ENCODE measurements around the gene ABCA1.

Gene ABCA1

GRCh38 chr9:104765138-104765537, 162.8 kb downstream of the ABCA1 start:
- DNase-seq (ENCODE audit: low read depth) = no peak

GRCh38 chr9:104758974-104759373, 169.0 kb downstream of the ABCA1 start:
- no peak for DNase-seq (ENCODE audit: low read depth)

GRCh38 chr9:104750185-104750767, 177.7 kb downstream of the ABCA1 start:
- DNase-seq (ENCODE audit: low read depth) = no peak

GRCh38 chr9:104748359-104749031, 179.5 kb downstream of the ABCA1 start:
- no peak for DNase-seq (ENCODE audit: low read depth)

- peak; percentile 81 for DNase-seq (ENCODE audit: low read depth)
Observed at GRCh38 chr9:104747565-104748358, 180.2 kb downstream of the ABCA1 start, which contains the start of gene NIPSNAP3A. Gene NIPSNAP3A (plus strand): TSS chr9:104747683. CDS start chr9:104747793, 110 bp downstream.

GRCh38 chr9:104747245-104747564, 180.8 kb downstream of the ABCA1 start:
- DNase-seq (ENCODE audit: low read depth) = no peak

GRCh38 chr9:104746798-104747197, 181.2 kb downstream of the ABCA1 start:
- DNase-seq (ENCODE audit: low read depth) = no peak

- no peak for DNase-seq (ENCODE audit: low read depth)
Observed at GRCh38 chr9:104746285-104746684, 181.7 kb downstream of the ABCA1 start.

GRCh38 chr9:104745852-104746251, 182.1 kb downstream of the ABCA1 start:
- DNase-seq (ENCODE audit: low read depth) = no peak

GRCh38 chr9:104743376-104743985, 184.5 kb downstream of the ABCA1 start:
- DNase-seq (ENCODE audit: low read depth) = no peak

- no peak for DNase-seq (ENCODE audit: low read depth)
Observed at GRCh38 chr9:104740621-104741020, 187.3 kb downstream of the ABCA1 start.

- DNase-seq (ENCODE audit: low read depth) = no peak
Observed at GRCh38 chr9:104738452-104738851, 189.5 kb downstream of the ABCA1 start.
